COLO668 (cell line): ENCODE data around the gene COMMD2.
A peak's percentile ranks its signal among the peaks of the same experiment; 100 is the strongest.

ENCODE experiments used
- DNase-seq: peaks from one replicate; lab custom pipeline; 2025; ENCODE audit not compliant: unreplicated experiment; lab: John Stamatoyannopoulos, UW

Gene COMMD2

GRCh38 chr3:149752051-149752787 is at the start of gene COMMD2:
Gene COMMD2, minus strand, starts transcription at chr3:149752489. Its CDS starts 45 bp downstream, at chr3:149752444.
- peak; percentile 85 for DNase-seq

- no peak for DNase-seq
Measured at GRCh38 chr3:149801639-149802038, 49.4 kb upstream of the COMMD2 start.

GRCh38 chr3:149801195-149801594 is 48.9 kb upstream of the COMMD2 start:
- no peak for DNase-seq

- DNase-seq: no peak
Measured at GRCh38 chr3:149800693-149801092, 48.4 kb upstream of the COMMD2 start.

GRCh38 chr3:149796026-149796425 is 43.7 kb upstream of the COMMD2 start:
- DNase-seq: no peak

GRCh38 chr3:149792452-149793270 is 40.4 kb upstream of the COMMD2 start, which contains the start of gene ANKUB1:
Gene ANKUB1, minus strand, starts transcription at chr3:149792554. Its CDS starts 188 bp downstream, at chr3:149792366.
- DNase-seq: no peak

- no peak for DNase-seq
Measured at GRCh38 chr3:149790698-149791097, 38.4 kb upstream of the COMMD2 start.

GRCh38 chr3:149790268-149790667 is 38.0 kb upstream of the COMMD2 start:
- no peak for DNase-seq

- no peak for DNase-seq
Measured at GRCh38 chr3:149784064-149784704, 31.9 kb upstream of the COMMD2 start.

- no peak for DNase-seq
Measured at GRCh38 chr3:149783576-149783975, 31.3 kb upstream of the COMMD2 start.

- no peak for DNase-seq
Measured at GRCh38 chr3:149781741-149782140, 29.5 kb upstream of the COMMD2 start.

GRCh38 chr3:149781211-149781610 is 28.9 kb upstream of the COMMD2 start:
- no peak for DNase-seq

- no peak for DNase-seq
Measured at GRCh38 chr3:149777414-149778214, 25.3 kb upstream of the COMMD2 start.

- no peak for DNase-seq
Measured at GRCh38 chr3:149776170-149776569, 23.9 kb upstream of the COMMD2 start.

- no peak for DNase-seq
Measured at GRCh38 chr3:149772861-149773260, 20.6 kb upstream of the COMMD2 start.

GRCh38 chr3:149771652-149772271 is 19.5 kb upstream of the COMMD2 start:
- peak; percentile 9 for DNase-seq

GRCh38 chr3:149770246-149770645 is 18.0 kb upstream of the COMMD2 start:
- DNase-seq: no peak

- DNase-seq: no peak
Measured at GRCh38 chr3:149768704-149769103, 16.4 kb upstream of the COMMD2 start.

- DNase-seq: no peak
Measured at GRCh38 chr3:149767720-149768119, 15.4 kb upstream of the COMMD2 start.

- DNase-seq: no peak
Measured at GRCh38 chr3:149765762-149766334, 13.6 kb upstream of the COMMD2 start.
